Measurements from ENCODE around the gene IGHMBP2. TPM values are rescaled to one million over a fixed set of nuclear protein-coding genes. Genes with fewer than 3 reads are reported as not detected.

Gene IGHMBP2
- total and polyA plus RNA-seq, 2 experiments from 2014 or later, result 12.4 to 13.5 TPM

DNA sequence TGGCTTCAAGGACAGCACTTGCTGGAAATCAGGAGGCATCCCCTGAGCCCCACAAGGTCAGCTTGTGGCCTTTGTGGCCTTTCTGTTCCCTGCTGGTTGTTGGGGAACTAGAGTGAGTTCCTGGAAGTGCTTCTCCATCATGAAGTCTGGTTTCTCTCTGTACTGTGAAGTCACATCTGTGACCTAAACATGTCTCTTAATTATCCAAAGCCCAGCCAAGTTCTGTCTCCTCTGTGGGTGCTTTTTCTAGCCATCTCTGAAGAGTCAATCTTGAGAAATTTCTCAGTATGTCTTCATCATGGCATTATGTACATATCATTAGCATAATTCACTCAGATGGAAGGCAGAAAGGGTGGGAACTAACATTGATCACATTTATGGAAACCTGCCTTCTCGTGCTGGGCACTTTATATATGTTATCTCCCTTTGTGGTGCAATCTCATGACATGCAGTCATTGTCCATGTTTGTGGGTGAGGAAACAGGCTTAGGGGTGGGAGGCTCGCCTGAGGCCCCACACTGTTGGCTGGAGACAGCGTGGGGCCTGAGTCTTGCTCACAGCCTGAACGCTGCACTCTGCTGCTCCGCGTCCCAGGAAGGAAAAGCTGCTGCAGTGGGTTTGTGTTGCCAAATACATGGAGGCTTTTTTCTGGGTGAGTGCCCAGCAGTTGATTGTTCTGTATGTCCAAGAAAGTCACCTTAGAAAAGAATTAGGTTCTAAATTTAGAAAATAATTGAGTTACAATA lies 24.6 kb downstream of the IGHMBP2 start:
- no peak overlapping the region for H3K4me2 ChIP-seq
- TF ChIP-seq, protein P1, sequence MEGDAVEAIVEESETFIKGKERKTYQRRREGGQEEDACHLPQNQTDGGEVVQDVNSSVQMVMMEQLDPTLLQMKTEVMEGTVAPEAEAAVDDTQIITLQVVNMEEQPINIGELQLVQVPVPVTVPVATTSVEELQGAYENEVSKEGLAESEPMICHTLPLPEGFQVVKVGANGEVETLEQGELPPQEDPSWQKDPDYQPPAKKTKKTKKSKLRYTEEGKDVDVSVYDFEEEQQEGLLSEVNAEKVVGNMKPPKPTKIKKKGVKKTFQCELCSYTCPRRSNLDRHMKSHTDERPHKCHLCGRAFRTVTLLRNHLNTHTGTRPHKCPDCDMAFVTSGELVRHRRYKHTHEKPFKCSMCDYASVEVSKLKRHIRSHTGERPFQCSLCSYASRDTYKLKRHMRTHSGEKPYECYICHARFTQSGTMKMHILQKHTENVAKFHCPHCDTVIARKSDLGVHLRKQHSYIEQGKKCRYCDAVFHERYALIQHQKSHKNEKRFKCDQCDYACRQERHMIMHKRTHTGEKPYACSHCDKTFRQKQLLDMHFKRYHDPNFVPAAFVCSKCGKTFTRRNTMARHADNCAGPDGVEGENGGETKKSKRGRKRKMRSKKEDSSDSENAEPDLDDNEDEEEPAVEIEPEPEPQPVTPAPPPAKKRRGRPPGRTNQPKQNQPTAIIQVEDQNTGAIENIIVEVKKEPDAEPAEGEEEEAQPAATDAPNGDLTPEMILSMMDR (IDR thresholded peaks at IDR 0.05; ENCODE audit: poor library complexity), result no peak
- TF ChIP-seq EZH2 (IDR thresholded peaks at IDR 0.05; ENCODE audit: borderline replicate concordance), result no peak
- TF ChIP-seq EZH2phosphoT487 (IDR thresholded peaks at IDR 0.05; ENCODE audit: low read depth, severe bottlenecking, unreplicated experiment), result no peak
- peaks cover 20% of the 10 kb centered on the region for H3K9me3 ChIP-seq (ENCODE audit: low read depth)
- no peaks in the 10 kb centered on the region for H3K36me3 ChIP-seq (replicated peaks; ENCODE audit: insufficient read depth, low read depth)
- H3K27ac ChIP-seq, result peak overlapping the region; percentile 30
- no peaks in the 10 kb centered on the region for H3K4me1 ChIP-seq (ENCODE audit: insufficient read depth)
- no peaks in the 10 kb centered on the region for H4K20me1 ChIP-seq (ENCODE audit: insufficient read depth, poor library complexity, severe bottlenecking)
- H3K79me2 ChIP-seq, result no peaks in the 10 kb centered on the region
- H2AFZ ChIP-seq, result no peak overlapping the region
- WGBS (ENCODE audit: low lambda C conversion rate, missing lambda C conversion rate), result 89% methylated on average over 6 of the region's 6 CpGs
- H3K9me2 ChIP-seq (replicated peaks; ENCODE audit: insufficient read depth), result no peaks in the 10 kb centered on the region
- no peaks in the 10 kb centered on the region for H3K27me3 ChIP-seq
- no peak overlapping the region for H3K4me3 ChIP-seq
- DNase-seq (ENCODE audit: low spot score), result no peak

DNA sequence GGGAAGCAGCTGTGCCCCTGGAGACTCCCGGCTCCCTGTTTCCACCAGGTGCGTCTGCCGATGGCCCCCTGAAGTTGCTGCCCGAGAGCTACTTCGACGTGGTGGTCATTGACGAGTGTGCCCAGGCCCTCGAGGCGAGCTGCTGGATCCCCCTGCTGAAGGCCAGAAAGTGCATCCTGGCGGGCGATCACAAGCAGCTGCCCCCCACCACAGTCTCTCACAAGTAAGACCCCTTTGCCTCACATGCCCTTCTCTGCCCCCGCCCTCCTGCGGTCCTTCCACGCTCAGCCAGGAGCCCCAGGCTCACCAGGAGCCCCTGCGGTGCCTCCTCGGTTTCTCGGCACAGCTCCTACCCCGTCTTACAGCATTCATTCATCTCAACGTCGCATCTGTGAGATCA lies 25.4 kb downstream of the IGHMBP2 start:
- Histone ChIP-seq H3K9me3 (ENCODE audit: low read depth) (peaks cover 20% of the 10 kb centered on the region), H3K79me2 (no peaks in the 10 kb centered on the region), H3K4me1 (ENCODE audit: insufficient read depth) (no peaks in the 10 kb centered on the region), H3K36me3 (replicated peaks; ENCODE audit: insufficient read depth, low read depth) (no peaks in the 10 kb centered on the region), H3K4me3 (no peak overlapping the region), H4K20me1 (ENCODE audit: insufficient read depth, poor library complexity, severe bottlenecking) (no peaks in the 10 kb centered on the region), H2AFZ (no peak overlapping the region), H3K27ac (peak overlapping the region; percentile 9), H3K27me3 (no peaks in the 10 kb centered on the region), H3K4me2 (no peak overlapping the region), H3K9me2 (replicated peaks; ENCODE audit: insufficient read depth) (no peaks in the 10 kb centered on the region)
- 96% methylated on average over 20 of the region's 20 CpGs for WGBS (ENCODE audit: low lambda C conversion rate, missing lambda C conversion rate)
- DNase-seq (ENCODE audit: low spot score), result no peak
- TF ChIP-seq, protein P1 (IDR thresholded peaks at IDR 0.05; ENCODE audit: poor library complexity), result no peak
- TF ChIP-seq EZH2 (IDR thresholded peaks at IDR 0.05; ENCODE audit: borderline replicate concordance) (no peak), EZH2phosphoT487 (IDR thresholded peaks at IDR 0.05; ENCODE audit: low read depth, severe bottlenecking, unreplicated experiment) (no peak)

DNA sequence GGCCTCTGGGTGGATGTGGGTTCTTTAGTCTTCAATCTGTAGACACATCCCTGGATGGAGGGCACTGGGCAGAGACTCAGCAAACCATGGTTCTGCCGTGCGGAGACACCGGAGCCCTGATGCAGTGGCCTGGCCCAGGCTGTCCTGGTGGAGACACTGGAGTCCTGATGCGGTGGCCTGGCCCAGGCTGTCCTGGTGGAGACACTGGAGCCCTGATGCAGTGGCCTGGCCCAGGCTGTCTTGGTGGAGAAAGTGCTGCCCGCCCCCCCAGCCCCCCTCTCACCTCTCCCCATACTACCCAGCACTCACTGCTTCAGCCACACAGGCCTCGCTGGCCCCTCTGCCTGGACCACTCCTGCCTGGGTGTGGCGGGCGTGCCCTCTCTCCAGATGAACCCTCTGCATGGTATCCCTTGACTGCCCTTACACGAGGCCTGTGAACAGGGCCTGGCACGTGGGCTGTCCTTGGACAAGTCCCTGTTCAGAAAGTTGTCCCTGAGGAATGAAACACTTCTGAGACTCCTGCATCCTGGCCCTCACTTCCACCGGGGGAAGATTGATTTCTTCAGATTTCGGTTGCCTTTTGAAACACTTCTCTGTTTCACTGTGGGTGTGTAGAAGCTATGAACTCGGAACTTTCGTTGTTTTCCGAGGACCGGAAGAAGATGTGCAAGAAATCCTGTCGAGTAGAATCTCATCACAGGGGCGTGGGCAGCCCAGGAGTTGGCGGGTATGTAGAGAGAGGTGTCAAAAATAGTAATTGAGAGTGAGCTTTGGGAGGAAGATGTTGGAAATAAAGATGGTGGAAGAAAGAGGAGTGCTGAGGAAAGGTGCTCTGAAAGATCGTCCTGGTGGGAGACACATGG lies 26.2 kb downstream of the IGHMBP2 start:
- TF ChIP-seq EZH2phosphoT487 (IDR thresholded peaks at IDR 0.05; ENCODE audit: low read depth, severe bottlenecking, unreplicated experiment), result no peak
- no peak for TF ChIP-seq EZH2 (IDR thresholded peaks at IDR 0.05; ENCODE audit: borderline replicate concordance)
- TF ChIP-seq, protein P1 (IDR thresholded peaks at IDR 0.05; ENCODE audit: poor library complexity), result no peak
- 96% methylated on average over 20 of the region's 20 CpGs for WGBS (ENCODE audit: low lambda C conversion rate, missing lambda C conversion rate)
- no peaks in the 10 kb centered on the region for H3K36me3 ChIP-seq (replicated peaks; ENCODE audit: insufficient read depth, low read depth)

More for the DNA sequence above, 26.2 kb downstream of the IGHMBP2 start:
- H3K9me3 ChIP-seq (ENCODE audit: low read depth), result peaks cover 17% of the 10 kb centered on the region
- no peak overlapping the region for H2AFZ ChIP-seq
- no peak for DNase-seq (ENCODE audit: low spot score)
- no peak overlapping the region for H3K4me3 ChIP-seq
- no peaks in the 10 kb centered on the region for H3K79me2 ChIP-seq
- H3K4me1 ChIP-seq (ENCODE audit: insufficient read depth), result no peaks in the 10 kb centered on the region
- H3K27me3 ChIP-seq, result no peaks in the 10 kb centered on the region
- H4K20me1 ChIP-seq (ENCODE audit: insufficient read depth, poor library complexity, severe bottlenecking), result no peaks in the 10 kb centered on the region
- no peak overlapping the region for H3K4me2 ChIP-seq
- H3K9me2 ChIP-seq (replicated peaks; ENCODE audit: insufficient read depth), result no peaks in the 10 kb centered on the region
- no peak overlapping the region for H3K27ac ChIP-seq
